Stimulated activated CD8-positive, alpha-beta memory T cell treated with anti-CD3 and anti-CD28 coated beads, Interleukin-15, amount 100 ng/mL, for 24 hours (primary cell): ENCODE results near the gene TPPP2.
"Not testable (repeated sequence)": the region's sequence is repeated elsewhere in the genome, so short reads cannot be mapped to it uniquely, and the experiment has no call there.

ENCODE experiments used
- DNase-seq: peaks from one replicate; pipeline ENCODE4 v3.0.0-alpha.2; 2020; ENCODE audit warnings: low read depth

Gene TPPP2

DNA sequence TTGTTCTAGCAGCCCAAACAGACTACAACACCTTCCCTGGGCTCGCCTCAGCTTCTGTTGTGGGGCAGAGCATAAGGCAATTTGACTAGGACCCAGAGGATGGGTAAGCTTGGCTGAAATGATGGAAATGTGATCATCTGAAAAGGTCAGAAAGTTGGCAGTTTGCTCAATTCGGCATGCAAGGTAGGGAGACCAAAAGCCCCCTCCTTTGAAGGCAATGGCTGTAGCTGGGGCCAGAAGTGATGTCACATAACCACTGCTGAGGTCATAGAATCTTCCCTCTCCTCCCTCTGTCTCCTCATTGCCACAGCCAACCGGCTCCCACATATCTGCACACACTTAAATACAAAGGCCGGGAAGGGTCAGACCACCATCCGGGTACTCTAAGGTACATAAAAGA lies at the start of gene TPPP2:
TSS of gene TPPP2 (plus strand) at position 301 of the 400 bp plus-strand sequence. CDS start 365 bp downstream, outside the sequence.
- DNase-seq, result no peak

- no peak for DNase-seq
Measured at GRCh38 chr14:20980906-20981305, 49.1 kb upstream of the TPPP2 start.

- no peak for DNase-seq
Measured at GRCh38 chr14:20982646-20983369, 47.2 kb upstream of the TPPP2 start.

DNA sequence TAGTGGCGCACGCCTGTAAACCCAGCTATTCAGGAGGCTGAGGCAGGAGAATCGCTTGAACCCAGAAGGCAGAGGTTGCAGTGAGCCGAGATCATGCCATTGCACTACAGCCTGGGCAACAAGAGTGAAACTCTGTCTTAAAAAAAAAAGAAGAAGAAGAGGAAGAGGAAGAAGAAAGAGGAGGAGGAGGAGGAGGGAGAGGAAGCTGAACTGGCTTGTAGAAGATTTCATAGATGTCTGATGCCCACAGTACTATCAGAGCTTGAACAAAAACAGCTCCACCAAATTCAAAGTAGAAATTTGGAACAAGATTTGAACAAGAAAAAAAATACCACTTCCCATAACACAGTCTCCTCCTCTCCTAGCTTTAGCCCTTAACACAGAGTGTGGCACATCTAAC lies 44.4 kb upstream of the TPPP2 start:
- not testable (repeated sequence) for DNase-seq

GRCh38 chr14:20986811-20987210 lies 43.2 kb upstream of the TPPP2 start:
- no peak for DNase-seq

DNA sequence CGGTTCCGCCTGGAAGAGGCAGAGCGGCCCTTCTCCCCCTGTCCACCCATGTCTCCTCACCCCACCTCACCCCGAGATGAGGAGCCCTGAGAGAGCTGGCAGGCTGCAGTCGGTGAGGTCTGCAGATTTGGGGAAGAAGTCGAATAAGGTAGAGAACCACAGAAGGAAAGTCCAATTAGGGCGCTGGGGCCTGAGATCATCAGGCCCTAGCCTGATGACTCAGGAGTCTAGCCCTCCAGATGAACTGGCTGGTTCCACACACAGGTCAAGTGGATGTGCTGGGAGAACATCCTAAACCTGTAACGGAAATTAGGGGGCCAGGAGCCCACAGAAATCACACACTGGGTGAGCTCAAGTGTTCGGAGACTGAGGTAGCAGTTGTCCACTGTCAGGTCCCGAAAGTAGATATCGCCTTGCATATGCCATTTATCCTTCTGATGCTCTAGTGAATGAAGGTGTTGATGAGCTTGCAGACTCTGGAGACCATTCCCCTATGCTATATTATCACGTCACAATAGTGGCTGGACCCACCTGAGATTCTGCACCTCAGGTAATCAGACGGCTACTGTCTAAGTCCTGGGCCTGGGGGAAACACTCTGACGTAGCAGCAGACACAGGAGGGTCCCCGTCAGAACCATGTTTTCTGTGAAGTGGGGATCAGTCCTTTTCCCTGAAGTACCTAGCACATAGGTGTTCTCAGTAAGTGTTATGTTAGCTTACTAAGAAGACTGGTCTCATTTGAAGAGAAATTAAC lies 41.1 kb upstream of the TPPP2 start:
- no peak for DNase-seq

DNA sequence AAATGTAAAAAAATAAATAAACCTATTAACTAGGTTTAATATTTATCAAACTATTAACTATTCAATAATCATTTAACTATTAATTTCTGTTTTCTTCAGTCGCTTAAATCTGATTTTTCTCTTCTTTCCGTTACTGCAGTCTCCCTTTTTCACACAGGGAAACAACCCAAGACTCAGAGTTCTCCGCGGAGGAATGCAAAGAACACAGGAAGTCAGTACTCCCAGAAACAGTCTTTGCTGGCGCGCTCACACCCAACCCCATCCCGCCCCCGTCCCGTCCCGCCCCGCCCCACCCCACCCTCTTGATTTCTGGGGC lies 40.6 kb upstream of the TPPP2 start:
- no peak for DNase-seq

DNA sequence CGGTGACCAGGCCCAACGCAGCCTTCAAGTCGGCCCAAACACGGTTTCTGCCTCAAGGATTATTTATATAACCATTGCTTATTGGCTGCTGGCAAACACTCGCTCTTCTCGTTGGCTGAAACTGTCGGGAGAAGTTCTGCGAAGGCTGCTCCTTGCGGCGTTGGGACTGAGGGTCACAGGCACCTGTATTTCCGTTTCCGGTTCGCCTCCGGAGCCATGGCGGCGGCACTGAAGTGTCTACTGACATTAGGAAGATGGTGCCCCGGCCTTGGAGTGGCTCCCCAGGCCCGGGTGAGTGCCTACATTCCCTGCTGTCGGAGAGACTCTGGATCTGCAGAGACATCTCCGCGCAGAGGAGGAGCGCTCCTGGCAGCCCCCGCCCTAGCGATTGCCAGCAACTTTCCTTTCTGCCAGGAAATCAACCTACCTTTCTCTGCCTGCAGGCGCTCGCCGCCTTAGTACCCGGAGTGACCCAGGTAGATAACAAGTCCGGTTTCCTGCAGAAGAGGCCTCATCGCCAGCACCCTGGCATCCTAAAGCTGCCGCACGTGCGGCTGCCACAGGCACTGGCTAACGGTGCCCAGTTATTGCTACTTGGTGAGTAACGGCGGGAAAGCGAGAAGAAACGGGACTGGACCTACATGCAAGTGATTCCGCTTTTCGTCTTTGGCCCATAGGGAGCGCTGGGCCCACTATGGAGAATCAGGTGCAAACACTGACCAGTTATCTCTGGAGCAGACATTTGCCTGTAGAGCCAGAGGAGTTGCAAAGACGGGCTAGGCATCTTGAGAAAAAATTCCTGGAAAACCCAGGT lies 40.0 kb upstream of the TPPP2 start, which contains the start of gene METTL17:
TSS of gene METTL17 (plus strand) at position 194 of the 814 bp plus-strand sequence. CDS start at position 217, 23 bp downstream.
- peak; percentile 59 for DNase-seq

- DNase-seq, result no peak
Measured at GRCh38 chr14:20996521-20996920, 33.5 kb upstream of the TPPP2 start.

- no peak for DNase-seq
Measured at GRCh38 chr14:20997115-20997514, 32.9 kb upstream of the TPPP2 start.

DNA sequence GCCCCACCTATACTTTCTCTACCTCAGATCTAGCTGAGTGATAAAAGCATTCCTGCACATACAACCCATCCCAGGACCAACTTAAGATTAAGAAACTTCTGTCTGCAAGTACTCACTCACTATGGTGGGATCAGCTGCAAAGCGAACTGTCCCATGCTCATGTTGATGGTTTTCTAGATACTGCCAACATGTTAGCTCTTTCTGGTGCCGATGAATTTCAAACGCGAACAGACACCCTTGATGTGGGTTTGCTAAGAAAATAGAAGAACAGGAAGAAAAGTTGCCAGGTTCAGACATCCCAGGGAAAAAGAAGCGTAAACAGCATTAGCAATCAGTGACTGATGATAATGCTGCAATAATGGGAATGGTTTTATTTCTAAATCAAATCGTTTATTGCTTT lies 32.5 kb upstream of the TPPP2 start:
- DNase-seq, result no peak

- no peak for DNase-seq
Measured at GRCh38 chr14:20998139-20998538, 31.9 kb upstream of the TPPP2 start.

GRCh38 chr14:20998674-20999366 lies 31.2 kb upstream of the TPPP2 start, which contains the start of gene SLC39A2:
Gene SLC39A2 (plus strand): TSS chr14:20999293. CDS start chr14:20999447, 154 bp downstream.
- DNase-seq, result no peak

- no peak for DNase-seq
Measured at GRCh38 chr14:20999591-20999990, 30.4 kb upstream of the TPPP2 start.

- no peak for DNase-seq
Measured at GRCh38 chr14:21001218-21001617, 28.8 kb upstream of the TPPP2 start.

DNA sequence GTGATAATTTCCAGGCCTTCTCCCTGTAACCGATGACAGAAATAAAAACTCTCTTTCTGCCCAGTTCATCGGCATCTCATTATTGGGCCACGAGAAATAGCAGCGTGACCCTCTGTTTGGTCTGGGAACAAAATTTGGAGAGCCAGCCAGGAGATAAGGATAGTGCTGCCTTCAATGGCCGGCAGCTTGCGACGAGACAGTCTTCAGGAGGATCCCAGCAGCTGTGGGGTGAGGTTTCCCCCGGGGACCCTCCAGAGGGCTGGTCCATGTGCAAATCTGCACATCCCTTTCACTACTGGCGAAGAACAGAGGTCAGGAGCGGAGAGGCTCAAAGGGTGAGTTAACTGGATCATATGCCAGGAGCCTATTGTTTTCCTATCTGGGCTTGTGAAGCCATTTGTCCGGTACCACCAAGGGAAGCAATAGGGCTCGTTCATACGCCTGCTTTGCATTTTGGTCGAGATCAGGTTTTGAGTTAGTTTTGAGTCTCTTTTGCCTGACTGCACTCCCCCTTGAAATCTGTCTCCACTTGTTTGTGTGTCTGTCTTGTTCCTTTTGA lies 26.1 kb upstream of the TPPP2 start:
- no peak for DNase-seq

GRCh38 chr14:21009721-21010120 lies 20.3 kb upstream of the TPPP2 start:
- DNase-seq, result not testable (repeated sequence)

DNA sequence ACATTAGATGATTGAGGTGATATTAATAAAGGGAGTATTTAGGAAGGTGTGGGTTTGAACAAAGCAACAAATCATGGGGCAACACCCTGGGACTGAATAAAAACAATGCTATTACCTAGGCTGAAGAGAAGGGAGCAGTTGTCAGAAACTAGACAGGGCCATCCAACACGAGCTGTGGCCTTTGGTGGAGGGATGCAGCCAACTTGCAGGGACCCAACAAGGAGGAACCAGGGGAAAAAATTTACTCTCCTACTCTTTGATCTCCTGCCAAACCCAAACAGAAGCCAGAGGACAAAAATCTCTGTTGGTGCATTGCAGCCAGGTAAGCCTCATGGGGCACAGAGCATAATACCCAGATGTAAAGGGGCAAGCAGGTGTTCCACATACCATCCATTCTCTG lies 18.9 kb upstream of the TPPP2 start:
- DNase-seq, result no peak

- peak; percentile 65 for DNase-seq
Measured at GRCh38 chr14:21014761-21015190, 15.2 kb upstream of the TPPP2 start.

DNA sequence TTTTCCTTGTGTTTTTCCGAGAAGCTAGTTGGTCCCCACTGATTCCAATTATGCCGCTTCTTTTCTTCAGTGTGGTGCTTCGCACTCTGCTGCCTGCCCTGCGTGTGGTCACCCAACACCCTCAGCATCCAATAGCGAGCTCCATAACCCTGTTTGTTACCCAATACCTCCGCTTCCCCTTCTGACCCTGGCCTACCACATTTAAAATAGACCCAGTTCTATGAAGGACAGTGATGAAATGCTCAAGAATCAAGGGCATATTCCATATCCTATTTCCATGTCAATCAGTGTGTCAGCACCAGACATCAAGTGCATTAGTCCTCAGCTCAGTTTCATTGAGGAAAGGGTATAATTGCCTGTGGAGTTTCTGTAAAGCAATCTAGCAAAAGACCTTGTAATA lies 14.7 kb upstream of the TPPP2 start:
- DNase-seq, result no peak

- DNase-seq, result no peak
Measured at GRCh38 chr14:21016413-21017190, 13.4 kb upstream of the TPPP2 start.
